NCI-H187 treated with DMSO at 0.1 percent for 48 hours (cell line): ENCODE measurements around the gene CSNK1G2.

Experiments used
- DNase-seq: peaks from one replicate; lab custom pipeline; 2025; lab: John Stamatoyannopoulos, UW

CSNK1G2 gene

GRCh38 chr19:1944088-1944915 is 3.3 kb downstream of the CSNK1G2 start:
- DNase-seq = no peak

GRCh38 chr19:1944916-1945561 is 4.1 kb downstream of the CSNK1G2 start:
- DNase-seq = no peak

GRCh38 chr19:1945899-1946298 is 4.9 kb downstream of the CSNK1G2 start:
- DNase-seq = no peak

- no peak for DNase-seq
Measured at GRCh38 chr19:1947651-1948209, 6.8 kb downstream of the CSNK1G2 start.

- no peak for DNase-seq
Measured at GRCh38 chr19:1949304-1950101, 8.5 kb downstream of the CSNK1G2 start.

GRCh38 chr19:1950640-1951039 is 9.7 kb downstream of the CSNK1G2 start:
- no peak for DNase-seq

GRCh38 chr19:1952635-1953034 is 11.7 kb downstream of the CSNK1G2 start:
- no peak for DNase-seq

- no peak for DNase-seq
Measured at GRCh38 chr19:1953037-1953436, 12.1 kb downstream of the CSNK1G2 start.

GRCh38 chr19:1953441-1954094 is 12.6 kb downstream of the CSNK1G2 start:
- DNase-seq = no peak

- DNase-seq = no peak
Measured at GRCh38 chr19:1954532-1954933, 13.6 kb downstream of the CSNK1G2 start.

- no peak for DNase-seq
Measured at GRCh38 chr19:1955171-1956121, 14.5 kb downstream of the CSNK1G2 start.

- no peak for DNase-seq
Measured at GRCh38 chr19:1956122-1956494, 15.1 kb downstream of the CSNK1G2 start.

- no peak for DNase-seq
Measured at GRCh38 chr19:1956868-1957492, 16.0 kb downstream of the CSNK1G2 start.

- DNase-seq = no peak
Measured at GRCh38 chr19:1957562-1958248, 16.7 kb downstream of the CSNK1G2 start.

- no peak for DNase-seq
Measured at GRCh38 chr19:1959928-1960589, 19.1 kb downstream of the CSNK1G2 start.

GRCh38 chr19:1961000-1961883 is 20.3 kb downstream of the CSNK1G2 start:
- DNase-seq = no peak

GRCh38 chr19:1962674-1963073 is 21.7 kb downstream of the CSNK1G2 start:
- DNase-seq = no peak

GRCh38 chr19:1967087-1967608 is 26.2 kb downstream of the CSNK1G2 start:
- no peak for DNase-seq
